Fibroblast of mammary gland (primary cell): ENCODE data around the gene NCDN.

Experiments
- DNase-seq: peaks from one replicate; pipeline ENCODE4 v3.0.0-alpha.2; 2010; ENCODE audit warnings: low read depth
- H3K4me3 ChIP-seq: 2 replicates; pipeline ENCODE4 v1.5.1; 2011; ENCODE audit warnings: low read depth, mild to moderate bottlenecking, low read length, moderate library complexity; ENCODE audit not compliant: control insufficient read depth
- CTCF ChIP-seq: conservative IDR thresholded peaks from 2 replicates; pipeline ENCODE4 v1.5.1; 2011; ENCODE audit warnings: low read depth, low read length, inconsistent platforms; ENCODE audit not compliant: control insufficient read depth, insufficient read depth

Gene NCDN

DNA sequence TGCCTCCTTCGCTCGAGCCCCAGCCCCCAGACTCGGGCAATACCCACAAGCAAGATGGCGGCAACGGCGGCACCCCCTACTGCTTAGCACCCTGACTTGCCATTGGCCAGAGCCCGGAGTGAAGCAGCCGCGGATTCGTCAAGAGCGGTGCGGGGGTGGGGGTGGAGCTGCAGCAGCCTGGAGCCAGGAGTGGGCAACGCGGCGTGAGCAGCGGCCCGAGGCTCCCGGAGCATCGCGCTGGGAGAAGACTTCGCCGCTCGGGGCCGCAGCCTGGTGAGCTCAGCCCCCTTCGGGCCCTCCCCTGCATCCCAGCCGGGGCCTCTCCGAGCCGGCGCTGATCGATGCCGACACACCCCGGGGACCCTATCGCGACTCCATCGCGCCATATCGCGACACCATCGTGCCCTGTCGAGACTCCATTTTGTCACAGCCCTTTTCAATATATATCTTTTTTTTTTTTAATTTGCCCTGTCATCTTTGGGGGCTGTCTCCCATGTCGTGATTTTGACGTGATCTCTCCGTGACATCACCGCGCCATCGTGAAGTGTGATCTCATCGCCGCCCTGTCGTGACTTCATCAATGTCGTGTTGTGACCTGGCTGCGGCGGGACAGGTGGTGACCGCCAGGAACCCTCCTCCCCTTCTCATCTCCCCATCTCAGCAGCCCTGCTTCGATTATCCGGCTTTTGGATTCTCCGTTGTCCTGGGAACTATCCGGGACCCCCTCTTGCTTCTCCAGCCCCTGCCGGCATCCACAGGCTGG is at the start of gene NCDN:
Gene NCDN (plus strand): TSS at position 189 of the 763 bp plus-strand sequence. CDS start 392 bp downstream, at position 581.
- H3K4me3 ChIP-seq: peak within 1 kb of the TSS; percentile 91
- DNase-seq: peak; percentile 96

GRCh38 chr1:35507947-35508346 is 49.7 kb upstream of the NCDN start:
- no peak for TF ChIP-seq CTCF
- H3K4me3 ChIP-seq: no peak overlapping the region
- no peak for DNase-seq

More for the DNA sequence above, at the start of gene NCDN:
- no peak for TF ChIP-seq CTCF

DNA sequence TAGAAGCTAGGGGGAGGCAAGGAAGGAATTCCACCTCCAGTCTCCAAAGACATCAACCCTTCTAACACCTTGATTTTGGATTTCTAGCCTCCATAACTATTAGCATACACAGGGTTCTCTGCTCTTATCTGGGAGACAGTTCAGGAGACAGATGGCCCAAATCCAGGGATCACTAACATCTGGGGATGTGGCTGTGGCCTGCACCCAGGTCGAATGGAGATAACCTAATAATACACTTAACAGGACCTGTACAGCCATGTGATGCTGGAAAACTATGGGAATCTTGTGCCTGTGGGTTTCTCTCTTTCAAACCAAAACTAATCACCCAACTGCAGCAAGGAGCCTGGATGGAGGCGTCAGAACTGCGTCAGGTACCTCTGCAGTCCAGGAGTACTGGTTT is 48.0 kb upstream of the NCDN start:
- no peak for DNase-seq

DNA sequence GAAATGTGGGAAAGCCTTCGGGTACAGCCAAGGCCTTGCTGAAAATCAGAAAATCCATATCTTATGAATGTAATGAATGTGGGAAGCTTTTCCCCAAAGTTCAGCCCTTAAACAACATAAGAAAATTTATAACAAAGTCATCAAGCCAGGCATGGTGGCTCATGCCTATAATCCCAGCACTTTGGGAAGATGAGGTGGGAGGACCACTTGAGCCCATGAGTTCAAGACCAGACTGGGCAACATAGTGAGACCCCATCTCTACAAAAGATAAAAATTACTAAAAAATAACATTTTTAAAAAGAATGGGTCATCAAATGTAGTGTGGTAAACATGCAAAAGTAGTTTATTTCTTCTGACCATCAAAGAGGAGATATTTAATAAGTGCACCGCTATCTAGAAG is 46.3 kb upstream of the NCDN start:
- TF ChIP-seq CTCF: no peak
- no peak overlapping the region for H3K4me3 ChIP-seq
- no peak for DNase-seq

More for the DNA sequence above, 48.0 kb upstream of the NCDN start:
- TF ChIP-seq CTCF: no peak
- H3K4me3 ChIP-seq: no peak overlapping the region

GRCh38 chr1:35518183-35518582 is 39.4 kb upstream of the NCDN start:
- no peak for TF ChIP-seq CTCF
- DNase-seq: no peak
- no peak overlapping the region for H3K4me3 ChIP-seq

GRCh38 chr1:35519432-35519831 is 38.2 kb upstream of the NCDN start:
- TF ChIP-seq CTCF: no peak
- no peak for DNase-seq
- H3K4me3 ChIP-seq: no peak overlapping the region
